GM12878 (cell line): ENCODE measurements around the gene TSHZ2.

Experiments
- ASH2L ChIP-seq: fragments of 300-600, 200-600 bp; sonication (generic); IDR thresholded peaks from 2 replicates; pipeline ENCODE4 v1.6.1; 2017; ENCODE audit warnings: low read depth, mild to moderate bottlenecking, borderline replicate concordance
- ATF2 ChIP-seq: IDR thresholded peaks from 2 replicates; pipeline ENCODE4 v1.6.1; 2012; ENCODE audit warnings: low read length, inconsistent platforms
- CEBPB ChIP-seq, 2 experiments: fragments of 150-350 bp in 1 of 2; IDR thresholded peaks; 2 replicates each; pipeline ENCODE4 v1.6.1; 2012 to 2014; ENCODE audit warnings: low read depth in 2 of 2, low read length in 2 of 2, borderline replicate concordance in 1 of 2, inconsistent platforms in 1 of 2
- EGR1 ChIP-seq, 2 experiments: IDR thresholded peaks; 1 replicate in 1 of 2; 2 replicates in 1 of 2; pipeline ENCODE4 v1.6.1; 2011 to 2012; ENCODE audit warnings: low read depth in 2 of 2, low read length in 2 of 2, borderline replicate concordance in 1 of 2, mild to moderate bottlenecking in 1 of 2, moderate library complexity in 1 of 2
- HDAC6 ChIP-seq: fragments of 200-600 bp; sonication (generic); IDR thresholded peaks from one replicate; pipeline ENCODE4 v1.8.0; 2017; ENCODE audit warnings: antibody characterized with exemption; ENCODE audit not compliant: unreplicated experiment
- KAT2A ChIP-seq: conservative IDR thresholded peaks from 2 replicates; pipeline ENCODE4 v1.6.1; 2011; ENCODE audit warnings: low read depth, low read length; ENCODE audit not compliant: control insufficient read depth
- SREBF2 ChIP-seq: IDR thresholded peaks from 2 replicates; pipeline ENCODE4 v1.6.1; 2012; ENCODE audit warnings: mild to moderate bottlenecking, low read length
- STAT1 ChIP-seq: fragments of 450-650 bp; conservative IDR thresholded peaks from 2 replicates; pipeline ENCODE4 v1.6.1; 2014; ENCODE audit warnings: antibody characterized with exemption, mild to moderate bottlenecking
- STAT3 ChIP-seq: IDR thresholded peaks from 2 replicates; pipeline ENCODE4 v1.6.1; 2011; ENCODE audit warnings: low read depth, low read length, improper control_type of control experiment
- TCF7 ChIP-seq: IDR thresholded peaks from 2 replicates; pipeline ENCODE4 v1.6.1; 2014; ENCODE audit warnings: antibody characterized with exemption, borderline replicate concordance
- USF2 ChIP-seq: IDR thresholded peaks from 2 replicates; pipeline ENCODE4 v1.6.1; 2011; ENCODE audit warnings: low read depth, low read length, improper control_type of control experiment, borderline replicate concordance
- ZBED1 ChIP-seq: IDR thresholded peaks from 2 replicates; pipeline ENCODE4 v1.6.1; 2016; ENCODE audit warnings: borderline replicate concordance
- TF ChIP-seq, protein P1 (sequence below), 3 experiments: IDR thresholded peaks in 2 of 3; conservative IDR thresholded peaks in 1 of 3; 2 replicates each; pipeline ENCODE4 v1.5.1; 2011; ENCODE audit warnings: low read depth in 3 of 3, low read length in 3 of 3, mild to moderate bottlenecking in 3 of 3, control low read depth in 2 of 3, moderate library complexity in 2 of 3, inconsistent platforms in 1 of 3, mixed read lengths in 1 of 3; ENCODE audit not compliant: control insufficient read depth in 2 of 3, insufficient read depth in 1 of 3; ENCODE audit errors: extremely low read depth in 1 of 3

- TF ChIP-seq TCF7 (no peak), ASH2L (no peak), ZBED1 (no peak), KAT2A (no peak), EGR1 (IDR thresholded peaks at IDR 0.05; ENCODE audit: borderline replicate concordance in 1 of 2, low read depth in 2 of 2, low read length in 2 of 2) (no peak), STAT1 (no peak), STAT3 (no peak), USF2 (no peak), HDAC6 (no peak), CEBPB (IDR thresholded peaks at IDR 0.05; ENCODE audit: borderline replicate concordance in 1 of 2, low read depth in 2 of 2, low read length in 2 of 2) (no peak), ATF2 (no peak), SREBF2 (no peak)
- TF ChIP-seq, protein P1, sequence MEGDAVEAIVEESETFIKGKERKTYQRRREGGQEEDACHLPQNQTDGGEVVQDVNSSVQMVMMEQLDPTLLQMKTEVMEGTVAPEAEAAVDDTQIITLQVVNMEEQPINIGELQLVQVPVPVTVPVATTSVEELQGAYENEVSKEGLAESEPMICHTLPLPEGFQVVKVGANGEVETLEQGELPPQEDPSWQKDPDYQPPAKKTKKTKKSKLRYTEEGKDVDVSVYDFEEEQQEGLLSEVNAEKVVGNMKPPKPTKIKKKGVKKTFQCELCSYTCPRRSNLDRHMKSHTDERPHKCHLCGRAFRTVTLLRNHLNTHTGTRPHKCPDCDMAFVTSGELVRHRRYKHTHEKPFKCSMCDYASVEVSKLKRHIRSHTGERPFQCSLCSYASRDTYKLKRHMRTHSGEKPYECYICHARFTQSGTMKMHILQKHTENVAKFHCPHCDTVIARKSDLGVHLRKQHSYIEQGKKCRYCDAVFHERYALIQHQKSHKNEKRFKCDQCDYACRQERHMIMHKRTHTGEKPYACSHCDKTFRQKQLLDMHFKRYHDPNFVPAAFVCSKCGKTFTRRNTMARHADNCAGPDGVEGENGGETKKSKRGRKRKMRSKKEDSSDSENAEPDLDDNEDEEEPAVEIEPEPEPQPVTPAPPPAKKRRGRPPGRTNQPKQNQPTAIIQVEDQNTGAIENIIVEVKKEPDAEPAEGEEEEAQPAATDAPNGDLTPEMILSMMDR (IDR thresholded peaks at IDR 0.05 in 2 of 3, conservative IDR thresholded peaks at IDR 0.05 in 1 of 3; ENCODE audit: control insufficient read depth in 2 of 3, extremely low read depth in 1 of 3, insufficient read depth in 1 of 3, low read depth in 3 of 3, low read length in 3 of 3) = no peak
Observed at GRCh38 chr20:53150532-53150931, 178.4 kb downstream of the TSHZ2 start.
